Progenitor cell of endocrine pancreas (in vitro differentiated cells): ENCODE results near the gene MEGF6. TPM values are rescaled to one million over a fixed set of nuclear protein-coding genes. Genes with fewer than 3 reads are reported as not detected.

Experiments used
- DNase-seq: peaks from one replicate; pipeline ENCODE4 v3.0.0; 2021; ENCODE audit warnings: low spot score; ENCODE audit not compliant: unreplicated experiment
- H3K27ac Mint-ChIP-seq: 2 replicates; pipeline ENCODE4 v1.8.0; 2021; ENCODE audit warnings: mild to moderate bottlenecking, moderate library complexity, mixed read lengths
- H3K27me3 Mint-ChIP-seq: 2 replicates; pipeline ENCODE4 v1.8.0; 2021; ENCODE audit warnings: mixed read lengths
- H3K36me3 Mint-ChIP-seq: 2 replicates; pipeline ENCODE4 v1.8.0; 2022; ENCODE audit warnings: mixed read lengths; ENCODE audit not compliant: insufficient read depth
- H3K4me1 Mint-ChIP-seq: 2 replicates; pipeline ENCODE4 v1.8.0; 2021; ENCODE audit warnings: low read depth, mixed read lengths
- H3K4me3 Mint-ChIP-seq: 2 replicates; pipeline ENCODE4 v1.8.0; 2021; ENCODE audit warnings: low read depth, mild to moderate bottlenecking, moderate library complexity, mixed read lengths
- H3K9me3 Mint-ChIP-seq: 2 replicates; pipeline ENCODE4 v1.8.0; 2021; ENCODE audit warnings: low read depth, mixed read lengths
- CTCF ChIP-seq: fragments of 200-600 bp; sonication (generic); IDR thresholded peaks from one replicate; pipeline ENCODE4 v1.5.0; 2021; ENCODE audit warnings: antibody characterized with exemption, mild to moderate bottlenecking; ENCODE audit not compliant: unreplicated experiment
- total RNA-seq: library from RNA; stranded (reverse); gene quantifications from 2 replicates; pipeline ENCODE4 v1.2.1, GENCODE V29; 2021

Gene MEGF6
- total RNA-seq, 1 donor from 2014 or later: 83.8 TPM

GRCh38 chr1:3515774-3516480 lies 95.4 kb downstream of the MEGF6 start:
- H3K27me3 Mint-ChIP-seq: no peaks in the 10 kb centered on the region
- H3K36me3 Mint-ChIP-seq: no peaks in the 10 kb centered on the region
- DNase-seq: no peak
- H3K4me1 Mint-ChIP-seq: no peaks in the 10 kb centered on the region
- no peak overlapping the region for H3K27ac Mint-ChIP-seq
- no peak overlapping the region for H3K4me3 Mint-ChIP-seq
- TF ChIP-seq CTCF: no peak
- H3K9me3 Mint-ChIP-seq: no peaks in the 10 kb centered on the region

GRCh38 chr1:3515272-3515671 lies 96.0 kb downstream of the MEGF6 start:
- DNase-seq: no peak
- no peak for TF ChIP-seq CTCF
- no peaks in the 10 kb centered on the region for H3K36me3 Mint-ChIP-seq
- H3K27ac Mint-ChIP-seq: no peak overlapping the region
- H3K27me3 Mint-ChIP-seq: no peaks in the 10 kb centered on the region
- H3K9me3 Mint-ChIP-seq: no peaks in the 10 kb centered on the region
- H3K4me1 Mint-ChIP-seq: no peaks in the 10 kb centered on the region
- H3K4me3 Mint-ChIP-seq: no peak overlapping the region

GRCh38 chr1:3514404-3514803 lies 96.9 kb downstream of the MEGF6 start:
- Mint-ChIP-seq H3K4me1 (no peaks in the 10 kb centered on the region), H3K4me3 (no peak overlapping the region), H3K27ac (no peak overlapping the region), H3K27me3 (no peaks in the 10 kb centered on the region), H3K36me3 (no peaks in the 10 kb centered on the region), H3K9me3 (no peaks in the 10 kb centered on the region)
- TF ChIP-seq CTCF: no peak
- DNase-seq: no peak

DNA sequence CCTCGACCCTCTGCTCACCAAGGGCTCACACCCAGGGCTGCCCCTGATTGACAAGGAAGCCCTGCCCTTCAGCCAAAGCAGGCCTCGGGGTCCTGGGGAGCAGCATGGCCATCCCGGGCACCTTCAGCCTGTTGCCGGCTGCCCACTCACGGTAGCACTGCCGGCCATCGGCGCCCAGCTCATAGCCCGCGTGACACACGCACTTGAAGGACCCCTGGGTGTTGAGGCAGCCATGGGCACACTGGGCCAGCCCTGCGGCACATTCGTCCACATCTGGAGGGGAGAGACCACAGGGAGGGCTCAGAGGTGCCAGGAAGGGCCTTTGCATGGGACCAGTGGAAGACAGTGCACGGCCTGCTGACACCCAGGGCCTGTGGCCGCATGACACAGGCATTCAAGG lies 99.5 kb downstream of the MEGF6 start:
- H3K4me3 Mint-ChIP-seq: no peak overlapping the region
- no peak overlapping the region for H3K27ac Mint-ChIP-seq
- H3K36me3 Mint-ChIP-seq: no peaks in the 10 kb centered on the region
- H3K4me1 Mint-ChIP-seq: no peaks in the 10 kb centered on the region
- no peaks in the 10 kb centered on the region for H3K9me3 Mint-ChIP-seq
- H3K27me3 Mint-ChIP-seq: no peaks in the 10 kb centered on the region
- TF ChIP-seq CTCF: no peak
- DNase-seq: no peak

- Mint-ChIP-seq H3K4me3 (no peak overlapping the region), H3K27me3 (no peaks in the 10 kb centered on the region), H3K9me3 (no peaks in the 10 kb centered on the region), H3K4me1 (no peaks in the 10 kb centered on the region), H3K27ac (no peak overlapping the region), H3K36me3 (no peaks in the 10 kb centered on the region)
- DNase-seq: no peak
- TF ChIP-seq CTCF: no peak
These were observed 100.0 kb downstream of the MEGF6 start for GRCh38 chr1:3511306-3511705.
